ENCODE data around the gene M1AP.

DNA sequence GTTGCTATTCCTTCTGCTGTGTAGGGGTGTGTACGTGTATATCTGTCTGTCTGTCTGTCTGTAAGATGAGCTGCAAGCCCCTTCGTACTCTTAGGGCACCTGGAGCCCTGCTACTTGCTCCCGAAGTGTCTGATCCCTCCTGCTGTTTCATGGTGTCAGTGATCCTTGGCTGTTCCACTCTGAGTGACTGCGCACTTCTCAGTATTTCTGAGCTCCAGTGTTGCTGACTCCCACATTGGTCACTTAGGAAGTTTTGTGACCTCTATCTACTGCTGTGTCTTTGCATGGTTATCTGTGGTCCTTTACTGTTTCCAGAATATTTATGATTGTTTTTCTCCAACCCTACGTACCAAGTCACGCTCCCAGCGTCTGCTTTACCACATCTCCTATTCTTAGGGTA is 22.1 kb upstream of the M1AP start:
- TF ChIP-seq CTCF (IDR thresholded peaks at IDR 0.05; ENCODE audit: low read depth, low read length, poor library complexity, severe bottlenecking) (no peak), EZH2phosphoT487 (IDR thresholded peaks at IDR 0.05; ENCODE audit: borderline replicate concordance, low read length) (no peak)
